Smooth muscle cell (in vitro differentiated cells): ENCODE data around the gene ST6GALNAC1. TPM values are rescaled to one million over a fixed set of nuclear protein-coding genes. Genes with fewer than 3 reads are reported as not detected.

Experiments used
- DNase-seq: peaks from one replicate; lab custom pipeline; 2025; ENCODE audit not compliant: unreplicated experiment; lab: John Stamatoyannopoulos, UW
- H2AFZ ChIP-seq: fragments of 200-600 bp; sonication (generic); 2 replicates; pipeline ENCODE4 v1.6.0; 2016; ENCODE audit warnings: antibody characterized with exemption, low read depth, mild to moderate bottlenecking
- H3F3A ChIP-seq: fragments of 200-600 bp; sonication (generic); 2 replicates; pipeline ENCODE4 v1.6.0; 2017; ENCODE audit warnings: antibody characterized with exemption, low read depth
- H3K27ac ChIP-seq: fragments of 200-600 bp; sonication (generic); 2 replicates; pipeline ENCODE4 v1.5.1; 2016; ENCODE audit warnings: low read depth, mild to moderate bottlenecking
- H3K27me3 ChIP-seq: fragments of 200-600 bp; sonication (generic); 2 replicates; pipeline ENCODE4 v1.6.1; 2016; ENCODE audit warnings: low read depth, mild to moderate bottlenecking
- H3K36me3 ChIP-seq: fragments of 200-600 bp; sonication (generic); 2 replicates; pipeline ENCODE4 v1.5.1; 2016; ENCODE audit warnings: low read depth
- H3K4me1 ChIP-seq: fragments of 200-600 bp; sonication (generic); 2 replicates; pipeline ENCODE4 v1.5.1; 2016; ENCODE audit warnings: low read depth
- H3K4me2 ChIP-seq: fragments of 200-600 bp; sonication (generic); 2 replicates; pipeline ENCODE4 v1.6.0; 2016; ENCODE audit warnings: mild to moderate bottlenecking
- H3K4me3 ChIP-seq: fragments of 200-600 bp; sonication (generic); 2 replicates; pipeline ENCODE4 v1.5.1; 2016; ENCODE audit warnings: mild to moderate bottlenecking
- H3K79me2 ChIP-seq: fragments of 200-600 bp; sonication (generic); 2 replicates; pipeline ENCODE4 v1.6.0; 2016; ENCODE audit warnings: low read depth, mild to moderate bottlenecking
- H3K9ac ChIP-seq: fragments of 200-600 bp; sonication (generic); 2 replicates; pipeline ENCODE4 v1.6.0; 2016; ENCODE audit warnings: low read depth
- H3K9me3 ChIP-seq: fragments of 200-600 bp; sonication (generic); replicated peaks from 2 replicates; pipeline ENCODE4 v1.5.1; 2016; ENCODE audit warnings: low read depth
- H4K20me1 ChIP-seq: fragments of 200-600 bp; sonication (generic); 2 replicates; pipeline ENCODE4 v1.6.0; 2016; ENCODE audit warnings: low read depth
- CTCF ChIP-seq: fragments of 200-600 bp; sonication (generic); IDR thresholded peaks from 2 replicates; pipeline ENCODE4 v1.5.1; 2017; ENCODE audit warnings: borderline replicate concordance, mild to moderate bottlenecking, antibody characterized with exemption; ENCODE audit not compliant: insufficient read depth, poor library complexity, severe bottlenecking
- WGBS: methylation state at CpG from one replicate; pipeline ENCODE4 v1.1.7; 2016; ENCODE audit warnings: low lambda C conversion rate; 5-methylcytosine and 5-hydroxymethylcytosine counted together
- polyA plus RNA-seq: library from polyadenylated mRNA; unstranded; fragments of >200 nt; fragmentation: Nextera tagmentation; extraction: Ambion mirVana; gene quantifications from 2 replicates; pipeline ENCODE4 v1.2.1, GENCODE V29; 2016
- total RNA-seq: library from RNA; depleted of rRNA; stranded (reverse); fragments of >200 nt; gene quantifications from 2 replicates; pipeline ENCODE4 v1.2.3, GENCODE V29; 2014

The ST6GALNAC1 gene
- total and polyA plus RNA-seq, 2 experiments from 2014 or later, result not detected

GRCh38 chr17:76676629-76677028, 33.1 kb upstream of the ST6GALNAC1 start:
- Histone ChIP-seq H3F3A (no peaks in the 10 kb centered on the region), H3K4me2 (no peak overlapping the region), H3K4me3 (no peak overlapping the region), H3K27me3 (no peaks in the 10 kb centered on the region), H3K36me3 (no peaks in the 10 kb centered on the region), H3K4me1 (peaks cover 9% of the 10 kb centered on the region), H3K27ac (no peak overlapping the region), H3K79me2 (no peaks in the 10 kb centered on the region), H3K9ac (no peak overlapping the region), H4K20me1 (peaks cover 8% of the 10 kb centered on the region), H3K9me3 (no peaks in the 10 kb centered on the region), H2AFZ (no peak overlapping the region)
- DNase-seq, result no peak
- WGBS, result 95% methylated on average over 6 of the region's 6 CpGs
- TF ChIP-seq CTCF, result no peak

GRCh38 chr17:76675648-76676047, 32.1 kb upstream of the ST6GALNAC1 start:
- WGBS, result 97% methylated on average over 6 of the region's 6 CpGs

GRCh38 chr17:76674600-76674999, 31.0 kb upstream of the ST6GALNAC1 start:
- Histone ChIP-seq H3K4me1 (peaks cover 13% of the 10 kb centered on the region), H3K4me2 (no peak overlapping the region), H4K20me1 (no peaks in the 10 kb centered on the region), H2AFZ (no peak overlapping the region), H3K4me3 (no peak overlapping the region), H3K9ac (no peak overlapping the region), H3K27ac (no peak overlapping the region), H3K36me3 (no peaks in the 10 kb centered on the region), H3K79me2 (no peaks in the 10 kb centered on the region), H3K9me3 (no peaks in the 10 kb centered on the region), H3F3A (no peaks in the 10 kb centered on the region), H3K27me3 (no peaks in the 10 kb centered on the region)
- DNase-seq, result no peak
- TF ChIP-seq CTCF, result no peak
- WGBS, result 95% methylated on average over 5 of the region's 5 CpGs

More at GRCh38 chr17:76675648-76676047, 32.1 kb upstream of the ST6GALNAC1 start:
- H3K4me2 ChIP-seq, result no peak overlapping the region
- peaks cover 13% of the 10 kb centered on the region for H3K4me1 ChIP-seq
- TF ChIP-seq CTCF, result no peak
- H3K27ac ChIP-seq, result no peak overlapping the region
- no peaks in the 10 kb centered on the region for H4K20me1 ChIP-seq
- H3K36me3 ChIP-seq, result no peaks in the 10 kb centered on the region
- no peak overlapping the region for H3K4me3 ChIP-seq
- no peak overlapping the region for H3K9ac ChIP-seq
- no peaks in the 10 kb centered on the region for H3F3A ChIP-seq
- H3K27me3 ChIP-seq, result no peaks in the 10 kb centered on the region
- H3K9me3 ChIP-seq, result no peaks in the 10 kb centered on the region
- no peak overlapping the region for H2AFZ ChIP-seq
- DNase-seq, result no peak
- no peaks in the 10 kb centered on the region for H3K79me2 ChIP-seq

GRCh38 chr17:76673729-76674128, 30.2 kb upstream of the ST6GALNAC1 start:
- Histone ChIP-seq H3F3A (no peaks in the 10 kb centered on the region), H3K9me3 (no peaks in the 10 kb centered on the region), H3K4me1 (peaks cover 13% of the 10 kb centered on the region), H3K9ac (no peak overlapping the region), H3K27ac (no peak overlapping the region), H3K27me3 (no peaks in the 10 kb centered on the region), H3K4me2 (no peak overlapping the region), H3K79me2 (no peaks in the 10 kb centered on the region), H4K20me1 (no peaks in the 10 kb centered on the region), H3K4me3 (no peak overlapping the region), H2AFZ (no peak overlapping the region), H3K36me3 (no peaks in the 10 kb centered on the region)
- 83% methylated on average over 5 of the region's 5 CpGs for WGBS
- no peak for DNase-seq
- TF ChIP-seq CTCF, result no peak
